H9 (cell line): Measurements from ENCODE around the gene PLCH1. TPM values are rescaled to one million over a fixed set of nuclear protein-coding genes. Genes with fewer than 3 reads are reported as not detected.
A peak's percentile ranks its signal among the peaks of the same experiment; 100 is the strongest.

Source experiments
- DNase-seq: peaks from one replicate; pipeline ENCODE4 v3.0.0-alpha.2; 2017
- H2AFZ ChIP-seq: one replicate; pipeline ENCODE4 v1.6.1; 2013; ENCODE audit warnings: mild to moderate bottlenecking, low read length, control low read depth, moderate library complexity
- H2AK5ac ChIP-seq: 2 replicates; pipeline ENCODE4 v1.6.1; 2013; ENCODE audit warnings: low read length, control low read depth, mixed read lengths; ENCODE audit not compliant: insufficient read length
- H2BK120ac ChIP-seq: one replicate; pipeline ENCODE4 v1.6.1; 2013; ENCODE audit warnings: low read depth, mild to moderate bottlenecking, low read length, control low read depth, inconsistent platforms; ENCODE audit not compliant: poor library complexity, severe bottlenecking
- H2BK12ac ChIP-seq: 2 replicates; pipeline ENCODE4 v1.6.1; 2013; ENCODE audit warnings: low read length, control low read depth, mixed read lengths, low read depth; ENCODE audit not compliant: insufficient read length
- H2BK15ac ChIP-seq: 2 replicates; pipeline ENCODE4 v1.6.1; 2013; ENCODE audit warnings: low read depth, low read length, control low read depth
- H2BK20ac ChIP-seq: one replicate; pipeline ENCODE4 v1.6.1; 2013; ENCODE audit warnings: low read depth, mild to moderate bottlenecking, low read length, control low read depth, inconsistent platforms; ENCODE audit not compliant: poor library complexity, severe bottlenecking
- H2BK5ac ChIP-seq: 2 replicates; pipeline ENCODE4 v1.6.1; 2013; ENCODE audit warnings: low read length, control low read depth, mixed read lengths; ENCODE audit not compliant: insufficient read length
- H3K14ac ChIP-seq: 2 replicates; pipeline ENCODE4 v1.6.1; 2013; ENCODE audit warnings: low read length, control low read depth; ENCODE audit not compliant: insufficient read depth
- H3K18ac ChIP-seq: 2 replicates; pipeline ENCODE4 v1.6.1; 2013; ENCODE audit warnings: low read depth, mild to moderate bottlenecking, mixed read lengths, low read length, control low read depth; ENCODE audit not compliant: insufficient read length
- H3K23ac ChIP-seq: 2 replicates; pipeline ENCODE4 v1.6.1; 2013; ENCODE audit warnings: low read length, control low read depth, mixed read lengths, low read depth; ENCODE audit not compliant: insufficient read length
- H3K23me2 ChIP-seq: 2 replicates; pipeline ENCODE4 v1.6.1; 2013; ENCODE audit warnings: low read depth, mild to moderate bottlenecking, mixed read lengths, low read length, control low read depth; ENCODE audit not compliant: insufficient read length, poor library complexity, severe bottlenecking
- H3K27ac ChIP-seq: 2 replicates; pipeline ENCODE4 v1.5.1; 2013; ENCODE audit warnings: low read length, control low read depth, mixed read lengths, low read depth; ENCODE audit not compliant: insufficient read length
- H3K27me3 ChIP-seq: 2 replicates; pipeline ENCODE4 v1.6.1; 2013; ENCODE audit warnings: low read length, control low read depth, inconsistent platforms; ENCODE audit not compliant: insufficient read depth
- H3K4ac ChIP-seq: 2 replicates; pipeline ENCODE4 v1.6.1; 2013; ENCODE audit warnings: low read depth, mild to moderate bottlenecking, control low read depth, inconsistent platforms, low read length, moderate library complexity
- H3K4me1 ChIP-seq: 2 replicates; pipeline ENCODE4 v1.6.1; 2013; ENCODE audit warnings: low read length, control low read depth, inconsistent platforms; ENCODE audit not compliant: insufficient read depth
- H3K4me2 ChIP-seq: 2 replicates; pipeline ENCODE4 v1.6.1; 2013; ENCODE audit warnings: low read length, control low read depth, mixed read lengths; ENCODE audit not compliant: insufficient read length, insufficient read depth
- H3K56ac ChIP-seq: 2 replicates; pipeline ENCODE4 v1.6.1; 2013; ENCODE audit warnings: low read depth, mild to moderate bottlenecking, mixed read lengths, low read length, control low read depth; ENCODE audit not compliant: insufficient read length
- H3K79me1 ChIP-seq: 2 replicates; pipeline ENCODE4 v1.6.1; 2013; ENCODE audit warnings: low read depth, mild to moderate bottlenecking, moderate library complexity, low read length, control low read depth, inconsistent platforms; ENCODE audit not compliant: insufficient read depth, poor library complexity, severe bottlenecking
- H3K79me2 ChIP-seq: 2 replicates; pipeline ENCODE4 v1.6.1; 2013; ENCODE audit warnings: low read length, control low read depth, inconsistent platforms; ENCODE audit not compliant: insufficient read depth
- H3K9ac ChIP-seq: 2 replicates; pipeline ENCODE4 v1.6.1; 2013; ENCODE audit warnings: low read length, control low read depth, mixed read lengths; ENCODE audit not compliant: insufficient read length; ENCODE audit errors: extremely low read depth
- H3K9me3 ChIP-seq: one replicate; pipeline ENCODE4 v1.6.1; 2013; ENCODE audit warnings: low read depth, low read length, inconsistent platforms; ENCODE audit not compliant: control insufficient read depth
- H3T11ph ChIP-seq: one replicate; pipeline ENCODE4 v1.6.1; 2013; ENCODE audit warnings: mild to moderate bottlenecking, low read length, control low read depth, inconsistent platforms
- H4K20me1 ChIP-seq: one replicate; pipeline ENCODE4 v1.6.1; 2013; ENCODE audit not compliant: control insufficient read depth, insufficient read length, insufficient read depth
- H4K5ac ChIP-seq: 2 replicates; pipeline ENCODE4 v1.6.1; 2013; ENCODE audit warnings: low read depth, mild to moderate bottlenecking, mixed read lengths, low read length, control low read depth; ENCODE audit not compliant: insufficient read length
- H4K8ac ChIP-seq: replicated peaks from 2 replicates; pipeline ENCODE4 v1.6.1; 2013; ENCODE audit warnings: low read length, control low read depth, mixed read lengths, low read depth; ENCODE audit not compliant: insufficient read length
- H4K91ac ChIP-seq: 2 replicates; pipeline ENCODE4 v1.6.1; 2013; ENCODE audit warnings: low read depth, mild to moderate bottlenecking, moderate library complexity, mixed read lengths, low read length, control low read depth; ENCODE audit not compliant: insufficient read length
- H3K27ac Mint-ChIP-seq, 3 experiments: 2 replicates in 2 of 3; 3 replicates in 1 of 3; pipeline ENCODE4 v1.8.0; 2020 to 2021; ENCODE audit warnings: mixed read lengths in 3 of 3, mild to moderate bottlenecking in 1 of 3, moderate library complexity in 1 of 3
- H3K27me3 Mint-ChIP-seq: 2 replicates; pipeline ENCODE4 v1.8.0; 2021; ENCODE audit warnings: low read depth, mild to moderate bottlenecking, moderate library complexity, mixed read lengths
- H3K36me3 Mint-ChIP-seq, 3 experiments: 2 replicates in 2 of 3; 3 replicates in 1 of 3; pipeline ENCODE4 v1.8.0; 2020 to 2021; ENCODE audit warnings: low read depth in 3 of 3, mixed read lengths in 3 of 3; ENCODE audit not compliant: insufficient read depth in 1 of 3
- H3K4me1 Mint-ChIP-seq, 2 experiments: 2 replicates each; pipeline ENCODE4 v1.8.0; 2020; ENCODE audit warnings: mixed read lengths in 2 of 2
- H3K4me3 Mint-ChIP-seq, 2 experiments: 2 replicates in 1 of 2; 3 replicates in 1 of 2; pipeline ENCODE4 v1.8.0; 2020 to 2021; ENCODE audit warnings: mild to moderate bottlenecking in 2 of 2, mixed read lengths in 2 of 2, moderate library complexity in 1 of 2
- H3K9me3 Mint-ChIP-seq, 2 experiments: 2 replicates in 1 of 2; 3 replicates in 1 of 2; pipeline ENCODE4 v1.8.0; 2020; ENCODE audit warnings: mild to moderate bottlenecking in 2 of 2, mixed read lengths in 2 of 2, moderate library complexity in 1 of 2
- total RNA-seq: library from RNA; stranded (reverse); gene quantifications from 2 replicates; pipeline ENCODE4 v1.2.1, GENCODE V29; 2021
- TF ChIP-seq, protein P1 (sequence below): fragments of 200-600 bp; sonication (generic); conservative IDR thresholded peaks from 3 replicates; pipeline ENCODE4 v1.8.0; 2021; ENCODE audit warnings: antibody characterized with exemption, mild to moderate bottlenecking

PLCH1 gene
- total RNA-seq, 1 experiment from 2014 or later: 19.0 TPM

DNA sequence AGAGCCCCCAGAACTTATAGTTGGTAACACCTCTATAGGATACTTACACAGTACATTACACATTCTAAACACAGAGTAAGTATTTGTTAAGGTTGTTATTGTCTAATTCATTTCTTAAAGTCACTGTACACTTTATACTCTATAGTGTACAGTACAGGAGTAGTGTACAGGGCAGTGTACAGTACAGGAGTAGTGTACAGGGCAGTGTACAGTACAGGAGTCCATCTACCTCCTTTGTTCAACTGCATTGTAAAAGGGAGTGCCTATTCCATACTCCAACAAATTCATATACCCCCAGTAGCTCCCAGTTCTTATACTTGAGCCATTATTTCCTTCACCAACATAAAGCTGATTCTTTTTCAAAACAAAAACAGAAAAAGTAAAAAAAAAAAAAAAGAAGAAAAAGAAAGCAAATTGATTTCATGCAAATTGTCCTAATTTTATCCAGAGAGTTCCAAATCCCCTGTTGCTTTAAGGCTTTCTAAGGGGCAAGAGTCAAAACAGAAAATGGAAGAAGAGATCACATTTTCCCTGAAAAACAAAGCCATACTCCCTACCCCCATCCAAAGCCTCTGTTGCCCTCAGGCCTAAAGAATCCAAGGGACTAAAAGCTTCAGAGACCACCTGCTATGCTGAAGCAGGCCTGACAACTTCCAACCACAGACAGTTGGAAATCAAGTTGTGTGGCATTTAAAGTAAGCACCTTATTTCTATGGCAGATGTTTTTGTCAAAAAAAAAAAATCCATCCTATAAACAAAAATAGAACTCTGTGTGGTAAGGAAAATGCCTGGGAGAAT is 125.6 kb downstream of the PLCH1 start:
- H3K9me3 Mint-ChIP-seq: peaks cover 32 to 33% of the 10 kb centered on the region in 2 experiments

More for the DNA sequence above, 125.6 kb downstream of the PLCH1 start:
- Histone ChIP-seq H3K79me2 (no peaks in the 10 kb centered on the region), H4K5ac (no peak overlapping the region), H2AFZ (no peak overlapping the region), H3K4me2 (peak overlapping the region; percentile 1), H2BK15ac (no peak overlapping the region), H3K18ac (no peak overlapping the region), H3K9ac (no peak overlapping the region), H3K23me2 (no peaks in the 10 kb centered on the region), H3K27me3 (no peaks in the 10 kb centered on the region), H3K27ac (no peak overlapping the region), H4K8ac (no peak overlapping the region), H3K4ac (no peak overlapping the region), H3K23ac (no peak overlapping the region), H3K9me3 (peaks cover 5% of the 10 kb centered on the region), H3K79me1 (no peaks in the 10 kb centered on the region), H3K14ac (no peak overlapping the region), H3K4me1 (peaks cover 7% of the 10 kb centered on the region; the same call in 1 of the 2 replicates), H2BK12ac (no peak overlapping the region), H2BK5ac (no peak overlapping the region), H2BK20ac (no peak overlapping the region), H3T11ph (no peak overlapping the region), H4K91ac (no peak overlapping the region), H4K20me1 (no peaks in the 10 kb centered on the region), H2AK5ac (no peak overlapping the region), H3K56ac (no peak overlapping the region), H2BK120ac (no peak overlapping the region)
- Mint-ChIP-seq H3K27ac (peak overlapping the region; percentile 62 to 94 (median 84)), H3K4me1 (peaks cover 53 to 61% of the 10 kb centered on the region in 2 experiments), H3K36me3 (peaks cover 29 to 37% (median 31%) of the 10 kb centered on the region in 3 experiments), H3K27me3 (no peaks in the 10 kb centered on the region), H3K4me3 (no peak overlapping the region; a peak in 1 of 5 replicates)
- TF ChIP-seq, protein P1, sequence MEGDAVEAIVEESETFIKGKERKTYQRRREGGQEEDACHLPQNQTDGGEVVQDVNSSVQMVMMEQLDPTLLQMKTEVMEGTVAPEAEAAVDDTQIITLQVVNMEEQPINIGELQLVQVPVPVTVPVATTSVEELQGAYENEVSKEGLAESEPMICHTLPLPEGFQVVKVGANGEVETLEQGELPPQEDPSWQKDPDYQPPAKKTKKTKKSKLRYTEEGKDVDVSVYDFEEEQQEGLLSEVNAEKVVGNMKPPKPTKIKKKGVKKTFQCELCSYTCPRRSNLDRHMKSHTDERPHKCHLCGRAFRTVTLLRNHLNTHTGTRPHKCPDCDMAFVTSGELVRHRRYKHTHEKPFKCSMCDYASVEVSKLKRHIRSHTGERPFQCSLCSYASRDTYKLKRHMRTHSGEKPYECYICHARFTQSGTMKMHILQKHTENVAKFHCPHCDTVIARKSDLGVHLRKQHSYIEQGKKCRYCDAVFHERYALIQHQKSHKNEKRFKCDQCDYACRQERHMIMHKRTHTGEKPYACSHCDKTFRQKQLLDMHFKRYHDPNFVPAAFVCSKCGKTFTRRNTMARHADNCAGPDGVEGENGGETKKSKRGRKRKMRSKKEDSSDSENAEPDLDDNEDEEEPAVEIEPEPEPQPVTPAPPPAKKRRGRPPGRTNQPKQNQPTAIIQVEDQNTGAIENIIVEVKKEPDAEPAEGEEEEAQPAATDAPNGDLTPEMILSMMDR: no peak
- DNase-seq: peak; percentile 61
